Brain pericyte (primary cell): ENCODE measurements around the gene CLPTM1.
A peak's percentile ranks its signal among the peaks of the same experiment; 100 is the strongest.
"Not testable (repeated sequence)": the region's sequence is repeated elsewhere in the genome, so short reads cannot be mapped to it uniquely, and the experiment has no call there.

Source experiments
- DNase-seq: peaks from one replicate; pipeline ENCODE4 v3.0.0-alpha.2; 2012; ENCODE audit warnings: low read depth, low spot score

CLPTM1 gene, protein sequence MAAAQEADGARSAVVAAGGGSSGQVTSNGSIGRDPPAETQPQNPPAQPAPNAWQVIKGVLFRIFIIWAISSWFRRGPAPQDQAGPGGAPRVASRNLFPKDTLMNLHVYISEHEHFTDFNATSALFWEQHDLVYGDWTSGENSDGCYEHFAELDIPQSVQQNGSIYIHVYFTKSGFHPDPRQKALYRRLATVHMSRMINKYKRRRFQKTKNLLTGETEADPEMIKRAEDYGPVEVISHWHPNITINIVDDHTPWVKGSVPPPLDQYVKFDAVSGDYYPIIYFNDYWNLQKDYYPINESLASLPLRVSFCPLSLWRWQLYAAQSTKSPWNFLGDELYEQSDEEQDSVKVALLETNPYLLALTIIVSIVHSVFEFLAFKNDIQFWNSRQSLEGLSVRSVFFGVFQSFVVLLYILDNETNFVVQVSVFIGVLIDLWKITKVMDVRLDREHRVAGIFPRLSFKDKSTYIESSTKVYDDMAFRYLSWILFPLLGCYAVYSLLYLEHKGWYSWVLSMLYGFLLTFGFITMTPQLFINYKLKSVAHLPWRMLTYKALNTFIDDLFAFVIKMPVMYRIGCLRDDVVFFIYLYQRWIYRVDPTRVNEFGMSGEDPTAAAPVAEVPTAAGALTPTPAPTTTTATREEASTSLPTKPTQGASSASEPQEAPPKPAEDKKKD

DNA sequence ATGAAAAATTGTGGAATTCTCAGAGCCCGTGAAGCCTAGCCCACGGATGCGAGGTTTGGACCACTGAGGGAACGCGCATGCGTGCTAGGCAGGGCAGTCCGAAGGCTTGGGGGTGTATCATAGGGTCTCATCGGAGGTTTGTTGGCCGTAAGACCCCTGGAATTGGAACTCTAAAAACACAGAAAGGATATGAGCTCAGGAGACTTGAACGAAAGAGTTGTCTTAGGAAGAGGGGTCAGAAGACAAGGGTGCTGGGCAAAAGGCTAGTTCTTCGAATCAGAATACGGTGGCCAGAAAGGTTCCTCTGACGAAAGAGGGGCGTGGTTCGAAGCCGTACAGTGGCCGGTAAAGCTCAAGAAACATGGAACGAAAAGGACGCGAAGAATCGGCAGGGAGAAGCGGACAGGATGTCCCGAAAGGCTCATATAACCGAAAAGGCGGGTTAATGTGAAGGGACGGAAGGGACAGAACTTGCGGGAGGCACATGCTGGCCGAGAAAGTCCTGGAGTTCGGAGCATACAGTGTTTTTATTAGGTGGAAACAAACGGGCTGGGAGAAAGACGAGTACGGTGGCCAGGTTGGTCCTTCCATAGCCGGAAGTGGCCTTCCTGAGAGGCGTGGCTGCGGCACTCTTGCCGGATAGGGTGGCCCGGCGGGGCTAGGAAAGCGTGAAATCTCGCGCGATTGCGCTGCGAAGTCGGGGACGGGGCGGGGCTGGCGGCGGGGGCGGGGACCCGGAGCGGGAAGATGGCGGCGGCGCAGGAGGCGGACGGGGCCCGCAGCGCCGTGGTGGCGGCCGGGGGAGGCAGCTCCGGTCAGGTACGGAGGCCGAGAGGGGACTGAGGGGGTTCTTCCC lies at the start of gene CLPTM1:
Gene CLPTM1 (plus strand): TSS at position 732 of the 856 bp plus-strand sequence. CDS start 16 bp downstream, at position 748.
- peak; percentile 92 for DNase-seq

DNA sequence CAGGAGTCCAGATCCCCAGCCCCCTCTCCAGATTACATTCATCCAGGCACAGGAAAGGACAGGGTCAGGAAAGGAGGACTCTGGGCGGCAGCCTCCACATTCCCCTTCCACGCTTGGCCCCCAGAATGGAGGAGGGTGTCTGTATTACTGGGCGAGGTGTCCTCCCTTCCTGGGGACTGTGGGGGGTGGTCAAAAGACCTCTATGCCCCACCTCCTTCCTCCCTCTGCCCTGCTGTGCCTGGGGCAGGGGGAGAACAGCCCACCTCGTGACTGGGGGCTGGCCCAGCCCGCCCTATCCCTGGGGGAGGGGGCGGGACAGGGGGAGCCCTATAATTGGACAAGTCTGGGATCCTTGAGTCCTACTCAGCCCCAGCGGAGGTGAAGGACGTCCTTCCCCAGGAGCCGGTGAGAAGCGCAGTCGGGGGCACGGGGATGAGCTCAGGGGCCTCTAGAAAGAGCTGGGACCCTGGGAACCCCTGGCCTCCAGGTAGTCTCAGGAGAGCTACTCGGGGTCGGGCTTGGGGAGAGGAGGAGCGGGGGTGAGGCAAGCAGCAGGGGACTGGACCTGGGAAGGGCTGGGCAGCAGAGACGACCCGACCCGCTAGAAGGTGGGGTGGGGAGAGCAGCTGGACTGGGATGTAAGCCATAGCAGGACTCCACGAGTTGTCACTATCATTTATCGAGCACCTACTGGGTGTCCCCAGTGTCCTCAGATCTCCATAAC lies 49.6 kb upstream of the CLPTM1 start, which contains the start of gene APOE:
Gene APOE (plus strand): TSS at position 360 of the 724 bp plus-strand sequence. CDS start 829 bp downstream, outside the sequence.
- no peak for DNase-seq

DNA sequence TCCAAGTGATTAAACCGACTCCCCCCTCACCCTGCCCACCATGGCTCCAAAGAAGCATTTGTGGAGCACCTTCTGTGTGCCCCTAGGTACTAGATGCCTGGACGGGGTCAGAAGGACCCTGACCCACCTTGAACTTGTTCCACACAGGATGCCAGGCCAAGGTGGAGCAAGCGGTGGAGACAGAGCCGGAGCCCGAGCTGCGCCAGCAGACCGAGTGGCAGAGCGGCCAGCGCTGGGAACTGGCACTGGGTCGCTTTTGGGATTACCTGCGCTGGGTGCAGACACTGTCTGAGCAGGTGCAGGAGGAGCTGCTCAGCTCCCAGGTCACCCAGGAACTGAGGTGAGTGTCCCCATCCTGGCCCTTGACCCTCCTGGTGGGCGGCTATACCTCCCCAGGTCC lies 47.6 kb upstream of the CLPTM1 start:
- no peak for DNase-seq

DNA sequence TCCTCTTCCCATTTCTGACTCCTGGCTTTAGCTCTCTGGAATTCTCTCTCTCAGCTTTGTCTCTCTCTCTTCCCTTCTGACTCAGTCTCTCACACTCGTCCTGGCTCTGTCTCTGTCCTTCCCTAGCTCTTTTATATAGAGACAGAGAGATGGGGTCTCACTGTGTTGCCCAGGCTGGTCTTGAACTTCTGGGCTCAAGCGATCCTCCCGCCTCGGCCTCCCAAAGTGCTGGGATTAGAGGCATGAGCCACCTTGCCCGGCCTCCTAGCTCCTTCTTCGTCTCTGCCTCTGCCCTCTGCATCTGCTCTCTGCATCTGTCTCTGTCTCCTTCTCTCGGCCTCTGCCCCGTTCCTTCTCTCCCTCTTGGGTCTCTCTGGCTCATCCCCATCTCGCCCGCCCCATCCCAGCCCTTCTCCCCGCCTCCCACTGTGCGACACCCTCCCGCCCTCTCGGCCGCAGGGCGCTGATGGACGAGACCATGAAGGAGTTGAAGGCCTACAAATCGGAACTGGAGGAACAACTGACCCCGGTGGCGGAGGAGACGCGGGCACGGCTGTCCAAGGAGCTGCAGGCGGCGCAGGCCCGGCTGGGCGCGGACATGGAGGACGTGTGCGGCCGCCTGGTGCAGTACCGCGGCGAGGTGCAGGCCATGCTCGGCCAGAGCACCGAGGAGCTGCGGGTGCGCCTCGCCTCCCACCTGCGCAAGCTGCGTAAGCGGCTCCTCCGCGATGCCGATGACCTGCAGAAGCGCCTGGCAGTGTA lies 46.9 kb upstream of the CLPTM1 start:
- no peak for DNase-seq

DNA sequence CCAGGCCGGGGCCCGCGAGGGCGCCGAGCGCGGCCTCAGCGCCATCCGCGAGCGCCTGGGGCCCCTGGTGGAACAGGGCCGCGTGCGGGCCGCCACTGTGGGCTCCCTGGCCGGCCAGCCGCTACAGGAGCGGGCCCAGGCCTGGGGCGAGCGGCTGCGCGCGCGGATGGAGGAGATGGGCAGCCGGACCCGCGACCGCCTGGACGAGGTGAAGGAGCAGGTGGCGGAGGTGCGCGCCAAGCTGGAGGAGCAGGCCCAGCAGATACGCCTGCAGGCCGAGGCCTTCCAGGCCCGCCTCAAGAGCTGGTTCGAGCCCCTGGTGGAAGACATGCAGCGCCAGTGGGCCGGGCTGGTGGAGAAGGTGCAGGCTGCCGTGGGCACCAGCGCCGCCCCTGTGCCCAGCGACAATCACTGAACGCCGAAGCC lies 46.3 kb upstream of the CLPTM1 start:
- DNase-seq, result no peak

DNA sequence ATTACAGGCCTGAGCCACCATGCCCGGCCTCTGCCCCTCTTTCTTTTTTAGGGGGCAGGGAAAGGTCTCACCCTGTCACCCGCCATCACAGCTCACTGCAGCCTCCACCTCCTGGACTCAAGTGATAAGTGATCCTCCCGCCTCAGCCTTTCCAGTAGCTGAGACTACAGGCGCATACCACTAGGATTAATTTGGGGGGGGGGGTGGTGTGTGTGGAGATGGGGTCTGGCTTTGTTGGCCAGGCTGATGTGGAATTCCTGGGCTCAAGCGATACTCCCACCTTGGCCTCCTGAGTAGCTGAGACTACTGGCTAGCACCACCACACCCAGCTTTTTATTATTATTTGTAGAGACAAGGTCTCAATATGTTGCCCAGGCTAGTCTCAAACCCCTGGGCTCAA lies 45.4 kb upstream of the CLPTM1 start:
- no peak for DNase-seq

DNA sequence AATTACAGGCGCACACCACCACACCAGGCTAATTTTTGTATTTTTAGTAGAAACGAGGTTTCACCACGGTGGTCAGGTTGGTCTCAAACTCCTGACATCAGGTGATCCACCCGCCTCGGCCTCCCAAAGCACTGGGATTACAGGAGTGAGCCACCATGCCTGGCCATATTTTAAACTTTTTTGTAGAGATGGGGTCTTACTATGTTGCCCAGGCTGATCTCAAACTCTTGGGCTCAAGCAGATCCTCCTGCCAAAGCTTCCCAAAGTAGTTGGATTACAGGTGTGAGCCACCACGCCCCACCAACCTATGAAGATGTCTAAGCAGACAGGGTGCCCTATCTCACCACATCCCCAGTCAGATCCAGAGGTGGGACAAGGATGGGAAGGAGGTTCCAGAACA lies 43.3 kb upstream of the CLPTM1 start:
- DNase-seq, result not testable (repeated sequence)

DNA sequence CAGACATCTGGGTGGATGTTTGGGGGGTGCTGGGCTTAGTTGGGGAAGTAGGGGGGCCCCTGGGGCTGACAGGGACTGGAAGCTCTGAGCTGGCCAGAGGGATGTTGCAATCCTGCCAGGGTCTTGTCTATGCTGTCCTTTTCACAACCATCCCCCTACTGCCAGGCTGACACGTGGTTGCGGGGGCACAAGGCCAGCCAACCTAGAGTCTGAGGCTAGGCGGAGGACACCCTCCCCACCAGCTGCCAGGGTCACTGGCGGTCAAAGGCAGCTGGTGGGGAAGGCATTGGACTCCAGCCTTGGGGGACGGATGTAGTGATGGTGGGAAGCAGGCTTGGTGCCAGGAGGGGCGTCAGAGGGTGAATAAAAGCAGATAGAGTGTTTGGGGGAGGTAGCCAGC lies 42.3 kb upstream of the CLPTM1 start:
- DNase-seq, result no peak

DNA sequence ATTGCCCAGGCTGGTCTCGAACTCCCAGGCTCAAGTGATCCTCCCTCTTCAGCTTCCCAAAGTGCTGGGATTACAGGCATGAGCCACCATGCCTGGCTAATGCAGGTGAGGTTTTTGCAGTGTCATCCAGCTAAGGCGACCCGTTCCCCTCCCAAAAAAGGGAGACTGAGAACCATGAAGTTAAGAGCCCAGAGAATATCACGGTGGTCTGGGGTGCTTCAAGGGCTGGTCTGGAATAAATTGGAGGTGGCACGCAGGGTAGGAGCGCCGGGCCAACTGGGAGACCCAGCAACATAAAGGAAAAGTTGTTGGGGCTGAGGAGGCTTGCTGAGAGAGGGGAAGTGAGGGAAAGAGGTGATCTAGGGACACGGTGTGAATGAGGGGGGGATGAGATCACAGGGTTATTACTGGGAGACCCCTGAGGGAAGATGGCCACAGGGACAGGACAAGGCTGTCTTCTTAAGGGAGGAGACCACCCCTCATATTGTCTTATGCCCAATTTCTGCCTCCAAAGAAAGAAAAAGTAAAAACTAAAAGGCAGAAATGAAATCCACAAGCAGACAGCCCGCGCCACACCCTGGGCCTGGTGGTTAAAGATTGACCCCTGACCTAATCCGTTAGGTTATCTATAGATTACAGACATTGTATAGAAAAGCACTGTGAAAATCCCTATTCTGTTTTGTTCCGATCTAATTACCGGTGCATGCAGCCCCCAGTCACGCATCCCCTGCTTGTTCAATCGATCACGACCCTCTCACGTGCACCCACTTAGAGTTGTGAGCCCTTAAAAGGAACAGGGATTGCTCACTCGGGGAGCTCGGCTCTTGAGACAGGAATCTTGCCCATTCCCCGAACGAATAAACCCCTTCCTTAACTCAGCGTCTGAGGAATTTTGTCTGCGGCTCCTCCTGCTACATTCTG lies 41.4 kb upstream of the CLPTM1 start:
- not testable (repeated sequence) for DNase-seq

DNA sequence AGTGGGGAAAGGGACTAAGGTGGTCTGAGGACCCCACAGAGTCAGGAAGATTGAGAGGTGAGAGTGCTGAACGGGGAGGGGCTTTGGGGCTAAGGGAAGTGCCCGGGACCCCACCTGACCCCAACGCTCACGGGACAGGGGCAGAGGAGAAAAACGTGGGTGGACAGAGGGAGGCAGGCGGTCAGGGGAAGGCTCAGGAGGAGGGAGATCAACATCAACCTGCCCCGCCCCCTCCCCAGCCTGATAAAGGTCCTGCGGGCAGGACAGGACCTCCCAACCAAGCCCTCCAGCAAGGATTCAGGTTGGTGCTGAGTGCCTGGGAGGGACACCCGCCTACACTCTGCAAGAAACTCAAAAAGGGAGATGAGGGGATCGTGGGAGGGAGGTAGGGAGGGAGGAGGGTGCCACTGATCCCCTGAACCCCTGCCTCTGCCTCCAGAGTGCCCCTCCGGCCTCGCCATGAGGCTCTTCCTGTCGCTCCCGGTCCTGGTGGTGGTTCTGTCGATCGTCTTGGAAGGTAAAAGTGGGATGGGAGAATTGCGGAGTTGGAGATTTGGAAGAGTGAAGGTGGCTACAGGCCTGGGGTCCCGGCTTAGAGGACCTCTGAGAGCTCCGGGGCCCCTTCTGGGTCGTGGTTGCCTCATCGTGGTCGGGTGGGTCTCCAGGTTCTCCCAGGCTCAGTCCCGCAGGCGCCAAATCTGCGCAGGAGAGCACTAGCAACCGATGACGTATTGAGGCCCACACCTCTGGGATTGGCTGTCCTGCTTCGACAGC lies 40.6 kb upstream of the CLPTM1 start, which contains the start of gene APOC1:
Gene APOC1 (plus strand): TSS at position 176 of the 774 bp plus-strand sequence. CDS start 284 bp downstream, at position 460.
- DNase-seq, result not testable (repeated sequence)

DNA sequence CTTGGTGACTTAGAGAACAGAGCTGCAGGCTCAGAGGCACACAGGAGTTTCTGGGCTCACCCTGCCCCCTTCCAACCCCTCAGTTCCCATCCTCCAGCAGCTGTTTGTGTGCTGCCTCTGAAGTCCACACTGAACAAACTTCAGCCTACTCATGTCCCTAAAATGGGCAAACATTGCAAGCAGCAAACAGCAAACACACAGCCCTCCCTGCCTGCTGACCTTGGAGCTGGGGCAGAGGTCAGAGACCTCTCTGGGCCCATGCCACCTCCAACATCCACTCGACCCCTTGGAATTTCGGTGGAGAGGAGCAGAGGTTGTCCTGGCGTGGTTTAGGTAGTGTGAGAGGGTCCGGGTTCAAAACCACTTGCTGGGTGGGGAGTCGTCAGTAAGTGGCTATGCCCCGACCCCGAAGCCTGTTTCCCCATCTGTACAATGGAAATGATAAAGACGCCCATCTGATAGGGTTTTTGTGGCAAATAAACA lies 30.9 kb upstream of the CLPTM1 start:
- DNase-seq, result no peak

DNA sequence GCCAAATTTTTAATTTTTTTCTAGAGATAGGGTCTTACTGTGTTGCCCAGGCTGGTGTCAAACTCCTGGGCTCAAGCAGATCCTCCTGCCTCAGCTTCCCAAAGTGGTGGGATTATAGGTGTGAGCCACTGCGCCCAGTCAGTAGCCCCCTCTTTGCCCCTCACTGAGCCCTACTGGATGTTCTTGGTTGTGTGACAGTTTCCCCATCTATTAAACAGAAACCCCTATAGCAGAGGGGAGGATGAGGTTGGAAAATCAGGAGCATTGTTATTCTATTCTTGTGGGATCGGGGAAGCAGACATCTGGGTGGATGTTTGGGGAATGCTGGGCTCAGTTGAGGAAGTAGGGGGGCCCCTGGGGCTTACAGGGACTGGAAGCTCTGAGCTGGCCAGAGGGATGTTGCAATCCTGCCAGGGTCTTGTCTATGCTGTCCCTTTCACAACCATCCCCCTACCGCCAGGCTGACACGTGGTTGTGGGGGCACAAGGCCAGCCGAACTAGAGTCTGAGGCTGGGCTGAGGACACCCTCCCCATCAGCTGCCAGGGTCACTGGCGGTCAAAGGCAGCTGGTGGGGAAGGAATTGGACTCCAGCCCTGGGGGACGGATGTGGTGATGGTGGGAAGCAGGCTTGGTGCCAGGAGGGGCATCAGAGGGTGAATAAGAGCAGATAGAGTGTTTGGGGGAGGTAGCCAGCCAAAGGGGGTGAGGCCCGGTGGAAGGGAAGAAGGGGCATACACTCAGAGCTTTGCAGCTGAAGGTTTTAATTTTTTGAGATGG lies 29.9 kb upstream of the CLPTM1 start:
- DNase-seq, result peak; percentile 75

DNA sequence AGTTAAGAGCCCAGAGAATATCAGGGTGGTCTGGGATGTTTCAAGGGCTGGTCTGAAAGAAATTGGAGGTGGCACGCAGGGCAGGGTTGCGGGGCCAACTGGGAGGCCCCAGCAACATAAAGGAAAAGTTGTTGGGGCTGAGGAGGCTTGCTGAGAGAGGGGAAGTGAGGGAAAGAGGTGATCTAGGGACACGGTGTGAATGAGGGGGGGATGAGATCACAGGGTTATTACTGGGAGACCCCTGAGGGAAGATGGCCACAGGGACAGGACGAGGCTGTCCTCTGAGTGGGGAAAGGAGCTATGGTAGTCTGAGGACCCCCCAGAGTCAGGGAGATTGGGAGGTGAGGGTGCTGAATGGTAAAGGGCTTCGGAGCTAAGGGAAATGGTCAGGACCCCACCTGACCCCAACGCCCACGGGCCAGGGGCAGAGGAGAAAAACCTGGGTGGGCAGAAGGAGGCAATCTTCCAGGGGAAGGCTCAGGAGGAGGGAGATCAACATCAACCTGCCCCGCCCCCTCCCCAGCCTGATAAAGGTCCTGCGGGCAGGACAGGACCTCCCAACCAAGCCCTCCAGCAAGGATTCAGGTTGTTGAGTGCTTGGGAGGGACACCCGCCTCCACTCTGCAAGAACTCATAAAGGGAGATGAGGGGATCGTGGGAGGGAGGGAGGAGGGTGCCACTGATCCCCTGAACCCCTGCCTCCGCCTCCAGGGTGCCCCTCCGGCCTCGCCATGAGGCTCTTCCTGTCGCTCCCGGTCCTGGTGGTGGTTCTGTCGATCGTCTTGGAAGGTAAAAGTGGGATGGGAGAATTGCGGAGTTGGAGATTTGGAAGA lies 28.7 kb upstream of the CLPTM1 start:
- DNase-seq, result not testable (repeated sequence)

DNA sequence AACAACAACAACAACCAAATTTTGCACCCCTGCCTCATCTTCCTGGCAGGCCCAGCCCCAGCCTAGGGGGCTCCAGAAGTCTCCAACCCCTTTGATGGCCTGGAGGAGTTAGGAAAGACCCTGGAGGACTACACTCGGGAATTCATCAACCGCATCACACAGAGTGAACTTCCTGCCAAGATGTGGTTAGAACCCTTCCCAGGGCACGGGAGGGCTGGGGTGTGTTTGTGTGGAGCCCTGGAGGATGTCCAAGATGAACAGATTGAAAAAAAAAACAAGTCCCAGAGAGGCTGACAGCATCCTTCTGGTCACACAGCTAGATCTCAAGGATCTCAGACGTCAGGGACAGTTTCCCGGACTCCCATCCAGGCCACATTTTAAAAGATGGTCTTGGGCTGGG lies 27.4 kb upstream of the CLPTM1 start:
- peak; percentile 83 for DNase-seq

DNA sequence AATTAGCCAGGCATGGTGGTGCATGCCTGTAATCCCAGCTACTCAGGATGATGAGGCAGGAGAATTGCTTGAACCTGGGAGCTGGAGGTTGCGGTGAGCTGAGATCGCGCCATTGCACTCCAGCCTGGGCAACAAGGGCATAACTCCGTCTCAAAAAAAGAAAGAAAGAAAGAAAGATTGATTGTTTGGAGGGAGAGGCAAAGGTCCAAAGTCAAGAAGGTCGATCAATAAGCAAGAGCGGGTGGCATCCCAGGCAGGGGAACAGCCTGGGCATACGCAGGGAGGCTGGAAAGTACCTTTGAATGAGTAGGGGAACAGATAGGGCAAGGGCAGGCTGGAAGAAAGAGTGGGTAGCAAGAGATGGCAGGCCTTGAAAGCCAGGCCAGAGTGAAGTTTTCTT lies 25.1 kb upstream of the CLPTM1 start:
- no peak for DNase-seq

DNA sequence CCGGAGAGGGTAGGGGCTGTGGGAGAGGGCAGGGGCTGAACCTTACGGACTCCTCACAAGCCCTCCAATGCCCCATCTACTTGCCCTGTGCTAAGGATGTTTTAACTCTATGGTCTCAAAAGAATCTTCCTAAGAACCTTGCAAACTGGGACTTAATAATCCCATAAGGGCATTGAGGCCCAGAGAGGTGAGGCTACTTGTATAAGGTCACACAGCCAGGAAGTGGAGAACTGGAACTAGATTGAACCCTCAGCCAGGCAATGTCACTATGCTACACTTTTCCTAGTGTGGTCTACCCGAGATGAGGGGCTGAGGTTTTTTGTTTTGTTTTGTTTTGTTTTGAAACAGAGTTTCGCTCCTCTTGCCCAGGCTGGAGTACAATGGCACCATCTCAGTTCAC lies 23.6 kb upstream of the CLPTM1 start:
- no peak for DNase-seq

DNA sequence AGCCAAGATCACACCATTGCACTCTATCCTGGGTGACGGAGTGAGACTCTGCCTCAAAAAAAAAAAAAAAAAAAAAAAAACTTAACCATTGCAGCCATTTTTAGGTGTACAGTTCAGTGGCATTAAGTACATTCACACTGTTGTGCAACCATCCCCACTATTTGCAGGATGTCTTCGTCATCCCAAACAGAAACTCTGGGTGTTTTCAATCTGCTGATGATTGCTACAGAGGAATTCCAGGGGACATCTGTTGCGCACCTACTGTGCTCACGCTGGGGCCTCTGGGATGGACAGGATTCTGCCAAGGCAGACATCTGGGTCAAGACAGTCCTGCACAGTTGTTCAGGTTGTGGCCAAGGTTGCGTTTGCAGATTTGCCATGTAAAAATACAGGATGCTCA lies 15.5 kb upstream of the CLPTM1 start:
- no peak for DNase-seq
